ENCODE data around the gene LHPP.
"Not testable (repeated sequence)": the region's sequence is repeated elsewhere in the genome, so short reads cannot be mapped to it uniquely, and the experiment has no call there.

Gene LHPP

GRCh38 chr10:124573726-124574455, 112.3 kb downstream of the LHPP start:
- DNase-seq (ENCODE audit: low spot score): no peak

- DNase-seq (ENCODE audit: low spot score): no peak
These were observed 112.9 kb downstream of the LHPP start for GRCh38 chr10:124574456-124575070.

- DNase-seq (ENCODE audit: low spot score): no peak
These were observed 113.7 kb downstream of the LHPP start for GRCh38 chr10:124575107-124576035.

GRCh38 chr10:124576526-124577420, 115.2 kb downstream of the LHPP start:
- DNase-seq (ENCODE audit: low spot score): no peak

GRCh38 chr10:124577651-124578050, 116.0 kb downstream of the LHPP start:
- no peak for DNase-seq (ENCODE audit: low spot score)

- no peak for DNase-seq (ENCODE audit: low spot score)
These were observed 116.8 kb downstream of the LHPP start for GRCh38 chr10:124578231-124579010.

GRCh38 chr10:124579011-124579399, 117.4 kb downstream of the LHPP start:
- no peak for DNase-seq (ENCODE audit: low spot score)

GRCh38 chr10:124586142-124586541, 124.5 kb downstream of the LHPP start:
- DNase-seq (ENCODE audit: low spot score): no peak

GRCh38 chr10:124587811-124588211, 126.2 kb downstream of the LHPP start:
- no peak for DNase-seq (ENCODE audit: low spot score)

GRCh38 chr10:124588341-124588735, 126.7 kb downstream of the LHPP start:
- DNase-seq (ENCODE audit: low spot score): not testable (repeated sequence)

- DNase-seq (ENCODE audit: low spot score): no peak
These were observed 127.3 kb downstream of the LHPP start for GRCh38 chr10:124588736-124589490.

- DNase-seq (ENCODE audit: low spot score): no peak
These were observed 127.9 kb downstream of the LHPP start for GRCh38 chr10:124589491-124590041.

- no peak for DNase-seq (ENCODE audit: low spot score)
These were observed 128.8 kb downstream of the LHPP start for GRCh38 chr10:124590216-124591122.

GRCh38 chr10:124591123-124591495, 129.5 kb downstream of the LHPP start:
- no peak for DNase-seq (ENCODE audit: low spot score)

- DNase-seq (ENCODE audit: low spot score): no peak
These were observed 130.5 kb downstream of the LHPP start for GRCh38 chr10:124592101-124592500.

- no peak for DNase-seq (ENCODE audit: low spot score)
These were observed 131.3 kb downstream of the LHPP start for GRCh38 chr10:124592736-124593430.

- no peak for DNase-seq (ENCODE audit: low spot score)
These were observed 131.9 kb downstream of the LHPP start for GRCh38 chr10:124593431-124593985.

GRCh38 chr10:124594240-124594639, 132.6 kb downstream of the LHPP start:
- DNase-seq (ENCODE audit: low spot score): no peak
